Neuronal stem cell (in vitro differentiated cells): ENCODE measurements around the gene VWA8.

Experiments used
- DNase-seq: peaks from one replicate; pipeline ENCODE4 v3.0.0-alpha.2; 2013; ENCODE audit warnings: low spot score
- H2AFZ ChIP-seq: one replicate; pipeline ENCODE4 v1.6.1; 2013; ENCODE audit warnings: mild to moderate bottlenecking, low read length, inconsistent platforms
- H2AK5ac ChIP-seq: 2 replicates; pipeline ENCODE4 v1.6.1; 2013; ENCODE audit warnings: low read depth, mild to moderate bottlenecking, inconsistent platforms, low read length, moderate library complexity, mixed read lengths
- H2BK120ac ChIP-seq: 2 replicates; pipeline ENCODE4 v1.6.1; 2013; ENCODE audit warnings: low read depth, mild to moderate bottlenecking, inconsistent platforms, low read length, moderate library complexity, mixed read lengths
- H2BK12ac ChIP-seq: one replicate; pipeline ENCODE4 v1.6.1; 2013; ENCODE audit warnings: low read length, inconsistent platforms
- H2BK15ac ChIP-seq: 2 replicates; pipeline ENCODE4 v1.6.1; 2013; ENCODE audit warnings: mild to moderate bottlenecking, low read length, inconsistent platforms, mixed read lengths
- H2BK5ac ChIP-seq: one replicate; pipeline ENCODE4 v1.6.1; 2013; ENCODE audit warnings: inconsistent platforms, mild to moderate bottlenecking, low read length, moderate library complexity
- H3K14ac ChIP-seq: one replicate; pipeline ENCODE4 v1.6.1; 2013; ENCODE audit warnings: low read length, inconsistent platforms
- H3K18ac ChIP-seq: 2 replicates; pipeline ENCODE4 v1.6.1; 2013; ENCODE audit warnings: low read length, inconsistent platforms
- H3K23ac ChIP-seq: 2 replicates; pipeline ENCODE4 v1.6.1; 2013; ENCODE audit warnings: low read depth, mild to moderate bottlenecking, mixed read lengths, low read length, inconsistent platforms; ENCODE audit not compliant: poor library complexity
- H3K27ac ChIP-seq: replicated peaks from 3 replicates; pipeline ENCODE4 v1.5.1; 2013; ENCODE audit warnings: low read length, inconsistent platforms
- H3K27me3 ChIP-seq, 3 experiments: 2 replicates each; pipeline ENCODE4 v1.6.1; 2013; ENCODE audit warnings: low read length in 3 of 3, mild to moderate bottlenecking in 2 of 3, inconsistent platforms in 1 of 3, low read depth in 1 of 3, mixed read lengths in 1 of 3, moderate library complexity in 1 of 3; ENCODE audit not compliant: control insufficient read depth in 3 of 3, insufficient read depth in 3 of 3
- H3K36me3 ChIP-seq, 2 donors: replicated peaks in 1 of 2; 2 replicates each; pipeline ENCODE4 v1.6.1; 2013; ENCODE audit warnings: low read length in 2 of 2; ENCODE audit not compliant: control insufficient read depth in 2 of 2, insufficient read depth in 2 of 2
- H3K4ac ChIP-seq: 2 replicates; pipeline ENCODE4 v1.6.1; 2013; ENCODE audit warnings: inconsistent platforms, mild to moderate bottlenecking, low read length, moderate library complexity
- H3K4me1 ChIP-seq, 2 donors: 1 replicate in 1 of 2; 2 replicates in 1 of 2; pipeline ENCODE4 v1.6.1; 2013; ENCODE audit warnings: low read length in 2 of 2, low read depth in 1 of 2; ENCODE audit not compliant: control insufficient read depth in 2 of 2, insufficient read depth in 1 of 2
- H3K4me2 ChIP-seq: one replicate; pipeline ENCODE4 v1.6.1; 2013; ENCODE audit warnings: mild to moderate bottlenecking, low read length, inconsistent platforms; ENCODE audit not compliant: insufficient read depth, poor library complexity, severe bottlenecking
- H3K4me3 ChIP-seq, 2 donors: 2 replicates each; pipeline ENCODE4 v1.5.1; 2013; ENCODE audit warnings: low read length in 2 of 2, mild to moderate bottlenecking in 2 of 2, inconsistent platforms in 1 of 2, moderate library complexity in 1 of 2
- H3K79me1 ChIP-seq: one replicate; pipeline ENCODE4 v1.6.1; 2013; ENCODE audit warnings: low read depth, mild to moderate bottlenecking, inconsistent platforms, low read length, moderate library complexity
- H3K9ac ChIP-seq: one replicate; pipeline ENCODE4 v1.6.1; 2013; ENCODE audit warnings: mild to moderate bottlenecking, low read depth, low read length, inconsistent platforms; ENCODE audit not compliant: poor library complexity
- H3K9me3 ChIP-seq, 2 donors: replicated peaks in 1 of 2; 2 replicates each; pipeline versions ENCODE3 to v1.6.1; 2013; ENCODE audit warnings: low read length in 2 of 2, mild to moderate bottlenecking in 2 of 2, inconsistent platforms in 1 of 2, low read depth in 1 of 2, mixed read lengths in 1 of 2, moderate library complexity in 1 of 2; ENCODE audit not compliant: control insufficient read depth in 2 of 2, insufficient read depth in 1 of 2
- H4K8ac ChIP-seq: one replicate; pipeline ENCODE4 v1.6.1; 2013; ENCODE audit warnings: low read depth, mild to moderate bottlenecking, inconsistent platforms, low read length, moderate library complexity
- H4K91ac ChIP-seq: one replicate; pipeline ENCODE4 v1.6.1; 2013; ENCODE audit warnings: low read length, low read depth, mild to moderate bottlenecking, inconsistent platforms; ENCODE audit not compliant: poor library complexity
- WGBS, 2 donors: extraction: QIAGEN DNeasy Blood & Tissue Kit; methylation state at CpG; one replicate each; pipeline ENCODE4 v1.1.7; 2013; ENCODE audit warnings: missing lambda C conversion rate in 2 of 2, mixed read lengths in 1 of 2; ENCODE audit not compliant: insufficient read length in 2 of 2, insufficient replicate concordance in 1 of 2; ENCODE audit errors: extremely low coverage in 2 of 2; 5-methylcytosine and 5-hydroxymethylcytosine counted together

Gene VWA8

GRCh38 chr13:41813426-41813825 is 147.5 kb downstream of the VWA8 start:
- H3K36me3 ChIP-seq = peaks cover 2 to 33% of the 10 kb centered on the region in 2 donors
- peaks cover 2 to 6% of the 10 kb centered on the region in 2 donors for H3K9me3 ChIP-seq
- no peak overlapping the region for H3K4me3 ChIP-seq
- H3K27me3 ChIP-seq = no peaks in the 10 kb centered on the region
- no peak overlapping the region for H3K14ac ChIP-seq
- no peak overlapping the region for H4K8ac ChIP-seq
- no peak overlapping the region for H4K91ac ChIP-seq
- no peak overlapping the region for H2BK12ac ChIP-seq
- no peak overlapping the region for H2BK120ac ChIP-seq
- no peak overlapping the region for H3K4ac ChIP-seq
- H2BK5ac ChIP-seq = no peak overlapping the region
- H3K4me2 ChIP-seq = no peak overlapping the region
- H2BK15ac ChIP-seq = no peak overlapping the region
- DNase-seq = no peak
- no peaks in the 10 kb centered on the region for H3K4me1 ChIP-seq
- no peak overlapping the region for H3K18ac ChIP-seq
- H2AK5ac ChIP-seq = no peak overlapping the region
- no peaks in the 10 kb centered on the region for H3K79me1 ChIP-seq
- no peak overlapping the region for H3K23ac ChIP-seq
- H2AFZ ChIP-seq = no peak overlapping the region
- no peak overlapping the region for H3K9ac ChIP-seq
- no peak overlapping the region for H3K27ac ChIP-seq

- no peak overlapping the region for H3K4me3 ChIP-seq
- H3K4me1 ChIP-seq = no peaks in the 10 kb centered on the region
- WGBS, 2 donors = no CpG with 5 or more reads among the region's 2 CpGs
- H3K9ac ChIP-seq = no peak overlapping the region
- H2BK15ac ChIP-seq = no peak overlapping the region
- no peaks in the 10 kb centered on the region for H3K79me1 ChIP-seq
- no peak overlapping the region for H2BK120ac ChIP-seq
- H3K27me3 ChIP-seq = no peaks in the 10 kb centered on the region
- H4K8ac ChIP-seq = no peak overlapping the region
- no peak overlapping the region for H3K23ac ChIP-seq
- H3K4me2 ChIP-seq = no peak overlapping the region
- H3K4ac ChIP-seq = no peak overlapping the region
- no peak overlapping the region for H3K27ac ChIP-seq
- H2BK12ac ChIP-seq = no peak overlapping the region
- H3K18ac ChIP-seq = no peak overlapping the region
- no peak overlapping the region for H2AK5ac ChIP-seq
- peaks cover 2 to 31% of the 10 kb centered on the region in 2 donors for H3K36me3 ChIP-seq
- DNase-seq = no peak
- H2BK5ac ChIP-seq = no peak overlapping the region
- no peak overlapping the region for H4K91ac ChIP-seq
- H3K14ac ChIP-seq = no peak overlapping the region
- no peak overlapping the region for H2AFZ ChIP-seq
- peaks cover 2 to 6% of the 10 kb centered on the region in 2 donors for H3K9me3 ChIP-seq
These were observed 148.1 kb downstream of the VWA8 start for GRCh38 chr13:41812851-41813250.

GRCh38 chr13:41812237-41812636 is 148.7 kb downstream of the VWA8 start:
- Histone ChIP-seq H3K79me1 (no peaks in the 10 kb centered on the region), H3K27ac (no peak overlapping the region), H3K23ac (no peak overlapping the region), H2AFZ (no peak overlapping the region), H3K9ac (no peak overlapping the region), H3K4me2 (no peak overlapping the region), H4K91ac (no peak overlapping the region), H3K9me3 (peaks cover 2 to 6% of the 10 kb centered on the region in 2 donors), H3K4me3 (no peak overlapping the region), H2AK5ac (no peak overlapping the region), H3K4me1 (no peaks in the 10 kb centered on the region), H2BK12ac (no peak overlapping the region), H3K18ac (no peak overlapping the region), H2BK5ac (no peak overlapping the region), H3K14ac (no peak overlapping the region), H2BK15ac (no peak overlapping the region), H3K4ac (no peak overlapping the region), H2BK120ac (no peak overlapping the region), H4K8ac (no peak overlapping the region), H3K27me3 (no peaks in the 10 kb centered on the region), H3K36me3 (peaks cover 2 to 31% of the 10 kb centered on the region in 2 donors)
- no peak for DNase-seq
- no CpG with 5 or more reads among the region's 1 CpG for WGBS, 2 donors

GRCh38 chr13:41811588-41812021 is 149.3 kb downstream of the VWA8 start:
- Histone ChIP-seq H4K91ac (no peak overlapping the region), H3K4ac (no peak overlapping the region), H2BK5ac (no peak overlapping the region), H2BK120ac (no peak overlapping the region), H3K36me3 (peaks cover 2 to 34% of the 10 kb centered on the region in 2 donors), H2BK15ac (no peak overlapping the region), H3K27ac (no peak overlapping the region), H3K79me1 (no peaks in the 10 kb centered on the region), H3K4me3 (no peak overlapping the region), H3K23ac (no peak overlapping the region), H3K4me1 (no peaks in the 10 kb centered on the region), H3K9ac (no peak overlapping the region), H3K4me2 (no peak overlapping the region), H3K18ac (no peak overlapping the region), H4K8ac (no peak overlapping the region), H3K9me3 (peaks cover 2 to 6% of the 10 kb centered on the region in 2 donors), H2AFZ (no peak overlapping the region), H2AK5ac (no peak overlapping the region), H3K27me3 (no peaks in the 10 kb centered on the region), H2BK12ac (no peak overlapping the region), H3K14ac (no peak overlapping the region)
- DNase-seq = no peak
- WGBS, 2 donors = no CpG with 5 or more reads among the region's 3 CpGs
